Measurements from ENCODE around the gene NLRP3. TPM values are rescaled to one million over a fixed set of nuclear protein-coding genes. Genes with fewer than 3 reads are reported as not detected.
A peak's percentile ranks its signal among the peaks of the same experiment; 100 is the strongest.
"Not testable (repeated sequence)": the region's sequence is repeated elsewhere in the genome, so short reads cannot be mapped to it uniquely, and the experiment has no call there.

The NLRP3 gene
- total RNA-seq, 2 experiments from 2014 or later: 0.25 to 0.40 TPM

DNA sequence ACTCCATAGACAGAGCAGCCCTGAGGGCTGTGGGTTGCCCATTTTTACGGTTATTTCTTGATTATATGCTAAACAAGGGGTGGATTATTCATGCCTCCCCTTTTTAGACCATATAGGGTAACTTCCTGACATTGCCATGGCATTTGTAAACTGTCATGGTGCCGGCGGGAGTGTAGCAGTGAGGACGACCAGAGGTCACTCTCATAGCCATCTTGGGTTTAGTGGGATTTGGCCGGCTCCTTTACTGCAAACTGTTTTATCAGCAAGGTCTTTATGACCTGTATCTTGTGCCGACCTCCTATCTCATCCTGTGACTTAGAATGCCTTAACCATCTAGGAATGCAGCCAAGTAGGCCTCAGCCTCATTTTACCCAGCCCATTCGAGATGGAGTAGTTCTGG is 38.3 kb upstream of the NLRP3 start:
- H3K9me3 Mint-ChIP-seq; H3K4me1 Mint-ChIP-seq; DNase-seq; H3K4me3 Mint-ChIP-seq; CTCF ChIA-PET; H3K27ac Mint-ChIP-seq; H3K36me3 Mint-ChIP-seq (ENCODE audit: low read depth); POLR2A ChIA-PET: not testable (repeated sequence)
- peaks cover 15% of the 10 kb centered on the region for H3K27me3 Mint-ChIP-seq

DNA sequence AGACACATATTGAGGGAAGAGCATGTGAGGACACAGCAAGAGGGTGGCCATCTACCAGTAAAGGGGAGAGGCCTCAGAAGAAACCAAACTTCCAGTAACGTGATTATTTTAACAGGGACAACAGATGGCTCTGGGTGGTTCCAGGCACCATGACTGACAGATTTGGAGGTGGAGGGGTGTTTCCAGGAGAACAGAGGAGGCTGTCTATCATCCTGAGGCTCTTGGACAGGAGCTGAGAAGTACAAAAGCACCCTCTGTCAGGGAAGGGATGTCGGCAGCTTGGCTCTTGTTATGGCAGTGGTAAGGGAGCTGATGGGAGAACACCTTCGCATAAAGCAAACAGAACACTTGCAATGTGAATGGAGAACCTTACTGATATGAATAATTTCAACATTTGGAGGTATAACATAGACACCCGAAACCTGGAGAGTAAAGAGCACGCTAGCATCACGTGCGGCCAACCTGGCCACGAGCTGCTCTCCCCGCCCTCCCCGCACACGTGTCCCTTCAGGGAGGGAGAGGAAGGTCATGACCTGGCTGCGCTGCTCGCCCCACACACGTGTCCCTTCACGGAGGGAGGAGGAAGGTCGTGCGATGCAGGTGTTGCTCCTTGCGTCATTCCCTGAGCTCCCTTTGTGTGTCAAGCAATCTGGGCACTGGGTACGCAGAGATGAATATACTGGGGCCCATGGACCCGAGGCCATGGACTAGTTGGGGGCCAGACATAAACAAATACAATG is 37.5 kb upstream of the NLRP3 start:
- Mint-ChIP-seq H3K36me3 (ENCODE audit: low read depth) (no peaks in the 10 kb centered on the region), H3K4me1 (peaks cover 3% of the 10 kb centered on the region), H3K27me3 (peaks cover 15% of the 10 kb centered on the region), H3K27ac (no peak overlapping the region), H3K4me3 (no peak overlapping the region), H3K9me3 (no peaks in the 10 kb centered on the region)
- ChIA-PET CTCF (interaction anchor here (0.8 to 1.0 kb wide), 2 partner anchors 12 to 15 kb away, joined by 3 to 7 read pairs; no protein-coding TSS in a partner anchor), POLR2A (no interaction called here)
- no peak for DNase-seq

DNA sequence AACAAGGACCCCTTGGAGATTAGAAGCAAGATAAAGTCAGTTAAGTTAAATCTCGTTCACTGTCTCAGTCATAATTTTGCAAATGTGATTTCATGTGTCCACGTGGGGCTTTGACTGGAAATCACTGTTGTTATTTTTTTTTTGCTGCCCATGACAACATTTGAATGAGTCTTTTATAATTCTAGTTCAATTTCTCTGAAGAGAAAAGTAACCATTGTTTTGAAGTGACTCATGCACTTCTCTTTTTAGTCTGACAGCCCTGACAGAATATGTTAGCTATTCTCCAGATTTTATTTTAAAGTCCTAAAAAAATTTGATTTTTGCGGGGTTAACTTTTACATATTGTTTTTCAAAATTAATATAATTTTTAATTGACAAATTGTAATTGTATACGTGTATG is 30.7 kb upstream of the NLRP3 start:
- no peak overlapping the region for H3K4me3 Mint-ChIP-seq
- peaks cover 7% of the 10 kb centered on the region for H3K9me3 Mint-ChIP-seq
- no peak overlapping the region for H3K27ac Mint-ChIP-seq
- ChIA-PET CTCF (interaction anchor here (1.8 kb wide), 1 partner anchor 12 kb away, joined by 7 read pairs; no protein-coding TSS in a partner anchor), POLR2A (no interaction called here)
- DNase-seq: no peak
- peaks cover 18% of the 10 kb centered on the region for H3K27me3 Mint-ChIP-seq
- no peaks in the 10 kb centered on the region for H3K36me3 Mint-ChIP-seq (ENCODE audit: low read depth)
- peaks cover 27% of the 10 kb centered on the region for H3K4me1 Mint-ChIP-seq

DNA sequence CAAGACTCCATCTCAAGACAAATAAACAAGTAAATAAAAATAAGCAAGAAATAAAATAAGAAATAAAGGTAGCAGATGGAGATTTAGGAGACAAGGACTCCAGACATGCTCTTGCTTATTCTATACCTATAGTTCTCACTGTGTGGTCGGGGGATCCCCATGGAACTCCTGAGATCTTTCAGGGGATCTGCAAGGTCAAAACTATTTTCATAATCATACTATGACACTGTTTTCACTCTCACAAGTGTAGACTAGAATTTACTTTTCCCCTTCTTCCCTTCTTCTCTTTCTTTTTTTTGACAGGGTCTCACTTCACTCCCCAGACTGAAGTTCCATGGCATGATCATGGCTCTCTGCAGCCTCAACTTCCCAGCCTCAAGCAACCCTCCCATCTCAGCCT is 29.8 kb upstream of the NLRP3 start:
- POLR2A ChIA-PET: no interaction called here
- no peaks in the 10 kb centered on the region for H3K36me3 Mint-ChIP-seq (ENCODE audit: low read depth)
- H3K4me1 Mint-ChIP-seq: peaks cover 31% of the 10 kb centered on the region
- no peak overlapping the region for H3K27ac Mint-ChIP-seq
- peaks cover 18% of the 10 kb centered on the region for H3K27me3 Mint-ChIP-seq
- no peak for DNase-seq
- CTCF ChIA-PET: interaction anchor here (0.6 kb wide), 1 partner anchor 100 kb away, joined by 3 read pairs; no protein-coding TSS in a partner anchor
- peaks cover 7% of the 10 kb centered on the region for H3K9me3 Mint-ChIP-seq
- H3K4me3 Mint-ChIP-seq: no peak overlapping the region

- Mint-ChIP-seq H3K36me3 (ENCODE audit: low read depth) (no peaks in the 10 kb centered on the region), H3K27ac (no peak overlapping the region)
Measured at GRCh38 chr1:247386687-247387086, 29.3 kb upstream of the NLRP3 start.

GRCh38 chr1:247387096-247387495 is 28.9 kb upstream of the NLRP3 start:
- Mint-ChIP-seq H3K36me3 (ENCODE audit: low read depth) (no peaks in the 10 kb centered on the region), H3K9me3 (peaks cover 7% of the 10 kb centered on the region), H3K27me3 (peaks cover 23% of the 10 kb centered on the region), H3K27ac (no peak overlapping the region), H3K4me3 (no peak overlapping the region), H3K4me1 (peaks cover 33% of the 10 kb centered on the region)
- POLR2A ChIA-PET: no interaction called here
- no peak for DNase-seq
- CTCF ChIA-PET: interaction anchor here (4.1 kb wide), 1 partner anchor 13 kb away, joined by 46 read pairs; no protein-coding TSS in a partner anchor

More at GRCh38 chr1:247386687-247387086, 29.3 kb upstream of the NLRP3 start:
- CTCF ChIA-PET: interaction anchor here (0.6 kb wide), 1 partner anchor 100 kb away, joined by 3 read pairs; no protein-coding TSS in a partner anchor
- no peak overlapping the region for H3K4me3 Mint-ChIP-seq
- DNase-seq: no peak
- peaks cover 20% of the 10 kb centered on the region for H3K27me3 Mint-ChIP-seq
- peaks cover 33% of the 10 kb centered on the region for H3K4me1 Mint-ChIP-seq
- peaks cover 7% of the 10 kb centered on the region for H3K9me3 Mint-ChIP-seq
- POLR2A ChIA-PET: no interaction called here

GRCh38 chr1:247387565-247387964 is 28.4 kb upstream of the NLRP3 start:
- Mint-ChIP-seq H3K36me3 (ENCODE audit: low read depth) (no peaks in the 10 kb centered on the region), H3K4me1 (peaks cover 33% of the 10 kb centered on the region), H3K4me3 (no peak overlapping the region), H3K27ac (no peak overlapping the region), H3K9me3 (peaks cover 7% of the 10 kb centered on the region), H3K27me3 (peaks cover 24% of the 10 kb centered on the region)
- ChIA-PET POLR2A (no interaction called here), CTCF (interaction anchor here (1.0 to 4.1 kb wide), 2 partner anchors 12 to 14 kb away, joined by 3 to 46 read pairs; no protein-coding TSS in a partner anchor)
- no peak for DNase-seq

DNA sequence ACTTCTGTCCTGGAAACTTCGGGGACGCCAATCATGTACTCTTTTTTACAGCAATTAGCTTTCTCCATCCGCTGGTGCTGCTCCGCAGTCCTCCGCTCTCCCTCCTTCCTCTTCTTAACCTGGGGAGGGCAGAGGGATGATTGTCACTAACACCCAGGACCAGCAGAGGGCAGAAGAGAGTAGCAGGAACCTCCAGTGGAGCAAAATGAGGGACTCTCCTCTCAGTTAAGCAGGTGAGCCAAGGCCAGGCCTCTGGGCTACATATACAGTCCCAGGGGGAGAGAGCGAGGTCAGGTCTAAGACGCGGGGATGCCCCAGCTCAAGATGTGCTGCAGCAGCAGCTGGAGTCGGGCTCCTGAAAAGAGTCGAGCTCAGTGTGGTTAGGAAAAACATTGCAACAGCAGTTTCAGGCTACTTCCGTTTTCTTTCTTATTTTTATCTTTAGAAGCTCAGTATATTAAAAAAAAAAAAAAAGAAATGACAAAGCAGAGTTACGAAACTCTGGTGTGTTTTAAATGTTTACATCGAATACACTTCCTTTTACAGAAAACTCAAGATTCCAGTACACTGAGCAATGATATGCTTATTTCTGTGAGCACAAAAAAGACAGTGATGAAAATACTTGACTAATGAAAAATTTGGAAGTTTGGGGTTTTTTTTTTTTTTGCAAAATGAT is 25.7 kb upstream of the NLRP3 start:
- Mint-ChIP-seq H3K36me3 (ENCODE audit: low read depth) (no peaks in the 10 kb centered on the region), H3K4me3 (peak overlapping the region; percentile 64), H3K27me3 (peaks cover 17% of the 10 kb centered on the region), H3K27ac (peak overlapping the region; percentile 75), H3K9me3 (no peaks in the 10 kb centered on the region), H3K4me1 (peaks cover 22% of the 10 kb centered on the region)
- DNase-seq: peak; percentile 85
- POLR2A ChIA-PET: no interaction called here
- CTCF ChIA-PET: interaction anchor here (0.6 to 4.1 kb wide), 24 partner anchors 9 to 752 kb away, joined by 3 to 46 read pairs (median 6); partner anchors contain the start of gene NLRP3

GRCh38 chr1:247390996-247391395 is 25.0 kb upstream of the NLRP3 start:
- Mint-ChIP-seq H3K4me3 (no peak overlapping the region), H3K36me3 (ENCODE audit: low read depth) (no peaks in the 10 kb centered on the region), H3K9me3 (no peaks in the 10 kb centered on the region), H3K27me3 (peaks cover 17% of the 10 kb centered on the region), H3K4me1 (peaks cover 21% of the 10 kb centered on the region), H3K27ac (no peak overlapping the region)
- DNase-seq: no peak
- CTCF ChIA-PET: interaction anchor here (0.6 to 4.1 kb wide), 21 partner anchors 9 to 751 kb away, joined by 3 to 46 read pairs (median 7); partner anchors contain the start of gene NLRP3
- POLR2A ChIA-PET: no interaction called here

- DNase-seq: no peak
- peaks cover 17% of the 10 kb centered on the region for H3K27me3 Mint-ChIP-seq
- CTCF ChIA-PET: no interaction called here
- no peak overlapping the region for H3K27ac Mint-ChIP-seq
- POLR2A ChIA-PET: no interaction called here
- H3K36me3 Mint-ChIP-seq (ENCODE audit: low read depth): no peaks in the 10 kb centered on the region
- H3K9me3 Mint-ChIP-seq: no peaks in the 10 kb centered on the region
- no peak overlapping the region for H3K4me3 Mint-ChIP-seq
- H3K4me1 Mint-ChIP-seq: peaks cover 17% of the 10 kb centered on the region
Measured at GRCh38 chr1:247392088-247392487, 23.9 kb upstream of the NLRP3 start.

DNA sequence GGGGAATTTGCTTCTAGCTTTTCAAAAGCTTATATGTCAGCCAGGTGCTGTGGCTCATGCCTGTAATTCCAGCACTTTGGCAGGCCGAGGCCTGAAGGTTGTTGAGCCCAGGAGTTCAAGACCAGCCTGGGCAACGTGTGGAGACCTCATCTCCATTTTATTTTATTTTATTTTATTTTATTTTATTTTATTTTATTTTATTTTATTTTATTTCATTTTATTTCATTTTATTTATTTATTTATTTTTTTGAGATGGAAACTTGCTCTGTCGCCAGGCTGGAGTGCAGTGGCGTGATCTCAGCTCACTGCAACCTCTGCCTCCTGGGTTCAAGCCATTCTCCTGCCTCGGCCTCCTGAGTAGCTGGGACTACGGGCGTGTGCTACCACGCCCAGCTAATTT is 20.9 kb upstream of the NLRP3 start:
- POLR2A ChIA-PET; CTCF ChIA-PET; H3K4me3 Mint-ChIP-seq; H3K9me3 Mint-ChIP-seq; H3K36me3 Mint-ChIP-seq (ENCODE audit: low read depth); DNase-seq; H3K4me1 Mint-ChIP-seq; H3K27ac Mint-ChIP-seq: not testable (repeated sequence)
- peaks cover 26% of the 10 kb centered on the region for H3K27me3 Mint-ChIP-seq

GRCh38 chr1:247400685-247401084 is 15.3 kb upstream of the NLRP3 start:
- H3K27ac Mint-ChIP-seq: no peak overlapping the region
- H3K27me3 Mint-ChIP-seq: peaks cover 52% of the 10 kb centered on the region
- POLR2A ChIA-PET: no interaction called here
- H3K4me1 Mint-ChIP-seq: no peaks in the 10 kb centered on the region
- no peak overlapping the region for H3K4me3 Mint-ChIP-seq
- H3K9me3 Mint-ChIP-seq: no peaks in the 10 kb centered on the region
- CTCF ChIA-PET: interaction anchor here (0.9 kb wide), 1 partner anchor 11 kb away, joined by 5 read pairs; no protein-coding TSS in a partner anchor
- no peaks in the 10 kb centered on the region for H3K36me3 Mint-ChIP-seq (ENCODE audit: low read depth)
- no peak for DNase-seq

DNA sequence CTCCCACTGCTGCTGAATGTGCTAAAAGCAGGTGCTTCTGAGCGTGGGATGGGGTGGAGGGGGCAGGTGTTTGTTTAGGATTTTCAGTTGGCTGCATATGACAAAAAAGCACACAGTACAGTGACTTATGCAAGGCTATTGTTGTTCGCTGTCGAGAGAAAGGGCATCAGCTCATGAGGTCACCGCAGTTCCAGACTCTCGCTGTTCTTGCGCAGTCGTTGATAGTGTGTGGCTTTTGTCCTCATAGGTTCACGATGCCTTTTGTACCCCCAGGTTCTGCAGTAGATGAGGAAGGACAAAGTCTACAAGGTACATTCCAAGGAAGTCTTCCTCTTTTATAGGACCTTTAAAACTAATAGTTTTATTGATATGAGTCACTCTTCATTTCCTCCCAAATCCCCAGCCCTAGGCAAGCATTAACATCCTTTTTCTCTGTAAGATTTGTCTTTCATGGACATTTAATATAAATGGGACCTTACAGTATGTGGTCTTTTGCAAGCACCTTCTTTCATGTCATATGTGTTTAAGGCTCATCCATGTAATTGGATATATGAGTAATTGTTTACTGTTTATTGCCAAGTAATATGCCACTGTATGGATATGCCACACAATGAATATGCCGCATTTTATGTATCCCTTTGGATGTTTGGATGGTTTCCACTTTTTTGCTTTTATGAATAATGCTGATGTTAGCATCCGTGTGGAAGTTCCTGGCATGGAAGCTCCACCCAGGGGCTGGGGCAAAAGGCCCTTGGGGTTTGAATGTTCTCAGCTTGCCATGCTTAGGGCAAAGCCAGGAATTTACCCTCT is 14.5 kb upstream of the NLRP3 start:
- Mint-ChIP-seq H3K4me1 (peaks cover 2% of the 10 kb centered on the region), H3K27ac (no peak overlapping the region), H3K36me3 (ENCODE audit: low read depth) (no peaks in the 10 kb centered on the region), H3K27me3 (peaks cover 54% of the 10 kb centered on the region), H3K9me3 (no peaks in the 10 kb centered on the region), H3K4me3 (no peak overlapping the region)
- no peak for DNase-seq
- CTCF ChIA-PET: interaction anchor here (0.9 to 1.4 kb wide), 3 partner anchors 8 to 29 kb away, joined by 3 to 10 read pairs (median 3); no protein-coding TSS in a partner anchor
- POLR2A ChIA-PET: no interaction called here
